Stimulated activated naive CD8-positive, alpha-beta T cell treated with anti-CD3 and anti-CD28 coated beads, Interleukin-15, amount 100 ng/mL, for 72 hours (primary cell): ENCODE results near the gene RALY.

Experiments
- ATAC-seq: fragments of 150-1000 bp; cut with Tn5 transposase; 2 replicates; pipeline ENCODE4 v1.10.0; 2021; ENCODE audit warnings: mild to moderate bottlenecking, moderate library complexity
- DNase-seq, 2 donors: peaks; one replicate each; pipeline ENCODE4 v3.0.0; 2021 to 2022
- H3K27ac Mint-ChIP-seq, 2 donors: one replicate each; pipeline ENCODE4 v1.8.0; 2022; ENCODE audit warnings: mild to moderate bottlenecking in 2 of 2, mixed read lengths in 2 of 2, moderate library complexity in 2 of 2
- H3K27me3 Mint-ChIP-seq: one replicate; pipeline ENCODE4 v1.8.0; 2022; ENCODE audit warnings: mixed read lengths
- H3K4me1 Mint-ChIP-seq: one replicate; pipeline ENCODE4 v1.8.0; 2022; ENCODE audit warnings: mild to moderate bottlenecking, mixed read lengths
- H3K4me3 Mint-ChIP-seq, 2 donors: one replicate each; pipeline ENCODE4 v1.8.0; 2022; ENCODE audit warnings: mild to moderate bottlenecking in 2 of 2, mixed read lengths in 2 of 2, moderate library complexity in 1 of 2
- H3K9me3 Mint-ChIP-seq, 2 donors: one replicate each; pipeline ENCODE4 v1.8.0; 2022; ENCODE audit warnings: mixed read lengths in 2 of 2

The RALY gene

DNA sequence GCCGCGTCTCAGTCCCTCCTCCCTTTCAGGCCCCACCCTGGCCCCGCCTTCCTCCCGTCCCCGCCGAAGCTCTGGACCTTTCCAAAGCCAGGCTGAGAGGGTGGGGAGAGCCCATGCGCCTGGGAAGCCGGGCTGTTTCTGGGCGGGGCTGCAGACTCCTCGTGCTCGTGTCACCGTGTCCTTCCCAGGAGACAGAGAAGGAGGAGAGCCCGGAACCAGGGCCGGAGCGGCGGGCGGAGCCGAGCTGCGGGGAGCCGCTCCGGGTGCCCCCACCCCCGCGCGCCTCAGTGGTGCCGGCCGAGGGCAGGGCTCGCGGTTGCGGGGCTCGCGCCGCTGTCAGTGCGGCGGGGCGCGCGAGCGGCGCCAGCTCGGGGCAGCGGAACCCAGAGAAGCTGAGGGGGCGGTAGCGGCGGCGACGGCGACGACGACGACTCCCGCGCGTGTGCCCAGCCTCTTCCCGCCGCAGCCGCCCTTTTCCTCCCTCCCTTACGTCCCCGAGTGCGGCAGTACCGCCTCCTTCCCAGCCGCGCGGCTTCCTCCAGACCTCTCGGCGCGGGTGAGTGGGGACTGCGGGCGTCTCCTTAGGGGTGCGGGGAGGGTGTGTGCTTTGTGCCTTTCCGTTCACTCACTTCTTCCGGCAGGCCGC is at the start of gene RALY:
Gene RALY, plus strand, starts transcription at position 336 of the 646 bp plus-strand sequence. CDS start 78,164 bp downstream, outside the sequence.
- Mint-ChIP-seq H3K4me3 (peak within 1 kb of the TSS; percentile 83 to 95), H3K27me3 (no peaks in the 10 kb centered on the region), H3K9me3 (no peaks in the 10 kb centered on the region), H3K4me1 (peaks cover 68% of the 10 kb centered on the region), H3K27ac (peak within 1 kb of the TSS; percentile 99 to 100)
- ATAC-seq = peak; percentile 80
- DNase-seq = peak; percentile 96 to 97

DNA sequence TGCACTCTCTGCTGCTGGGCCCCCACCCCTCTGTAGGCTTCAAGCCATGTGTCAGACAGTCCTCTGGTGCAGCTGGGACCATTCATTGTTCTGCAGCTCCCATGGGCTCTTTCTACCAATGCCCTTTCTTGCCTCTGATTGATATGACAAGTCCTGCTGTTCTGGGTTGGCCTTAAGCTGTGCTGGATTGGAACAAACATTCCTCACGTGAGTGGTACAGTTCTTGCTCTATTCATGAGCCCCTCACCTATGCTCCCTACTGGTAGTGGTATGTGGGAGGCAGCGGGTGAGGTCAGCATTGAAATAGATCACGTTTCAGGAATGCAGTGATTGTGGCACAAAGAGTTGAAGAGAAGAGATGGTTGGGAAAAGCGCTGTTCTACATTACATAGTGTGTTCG is 48.8 kb upstream of the RALY start:
- Mint-ChIP-seq H3K4me1 (no peaks in the 10 kb centered on the region), H3K4me3 (no peak overlapping the region)
- no peak for DNase-seq

DNA sequence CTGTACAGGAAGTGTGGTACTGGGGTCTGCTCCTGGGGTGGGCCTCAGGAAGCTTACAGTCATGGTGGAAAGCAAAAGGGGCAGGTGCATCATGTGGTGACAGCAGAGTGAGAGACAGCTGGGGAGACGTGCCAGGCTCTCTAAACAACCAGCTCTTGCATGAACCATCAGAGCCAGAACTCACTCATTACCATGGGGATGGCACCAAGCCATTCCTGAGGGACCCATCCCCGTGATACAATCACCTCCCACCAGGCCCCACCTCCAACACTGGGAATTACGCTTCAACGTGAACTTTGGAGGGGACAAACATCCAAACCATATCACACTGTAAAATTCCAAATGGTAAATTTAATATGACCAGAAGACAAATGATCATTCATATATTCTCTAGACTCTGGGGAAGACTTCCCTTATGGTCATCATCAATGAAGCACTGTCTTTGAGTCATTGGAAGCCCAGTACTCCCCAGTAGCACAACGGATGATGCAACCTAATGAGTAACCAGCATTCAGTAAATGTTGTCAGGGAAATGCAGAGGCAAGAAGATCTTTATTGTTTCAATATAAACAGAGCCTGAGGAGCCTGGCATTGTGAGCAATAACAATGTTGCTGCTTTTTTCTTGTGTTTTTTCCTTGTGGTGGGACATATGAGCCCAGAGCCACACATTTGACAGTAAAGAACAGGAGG is 48.2 kb upstream of the RALY start:
- no peak for DNase-seq
- no peak for ATAC-seq
- peaks cover 2% of the 10 kb centered on the region for H3K27me3 Mint-ChIP-seq
- H3K27ac Mint-ChIP-seq = no peak overlapping the region
- H3K4me3 Mint-ChIP-seq = no peak overlapping the region
- no peaks in the 10 kb centered on the region for H3K4me1 Mint-ChIP-seq
- H3K9me3 Mint-ChIP-seq = peaks cover 19 to 30% of the 10 kb centered on the region in 2 donors

More for the DNA sequence above, 48.8 kb upstream of the RALY start:
- no peak for ATAC-seq
- Mint-ChIP-seq H3K27ac (no peak overlapping the region), H3K27me3 (no peaks in the 10 kb centered on the region), H3K9me3 (peaks cover 19 to 27% of the 10 kb centered on the region in 2 donors)

DNA sequence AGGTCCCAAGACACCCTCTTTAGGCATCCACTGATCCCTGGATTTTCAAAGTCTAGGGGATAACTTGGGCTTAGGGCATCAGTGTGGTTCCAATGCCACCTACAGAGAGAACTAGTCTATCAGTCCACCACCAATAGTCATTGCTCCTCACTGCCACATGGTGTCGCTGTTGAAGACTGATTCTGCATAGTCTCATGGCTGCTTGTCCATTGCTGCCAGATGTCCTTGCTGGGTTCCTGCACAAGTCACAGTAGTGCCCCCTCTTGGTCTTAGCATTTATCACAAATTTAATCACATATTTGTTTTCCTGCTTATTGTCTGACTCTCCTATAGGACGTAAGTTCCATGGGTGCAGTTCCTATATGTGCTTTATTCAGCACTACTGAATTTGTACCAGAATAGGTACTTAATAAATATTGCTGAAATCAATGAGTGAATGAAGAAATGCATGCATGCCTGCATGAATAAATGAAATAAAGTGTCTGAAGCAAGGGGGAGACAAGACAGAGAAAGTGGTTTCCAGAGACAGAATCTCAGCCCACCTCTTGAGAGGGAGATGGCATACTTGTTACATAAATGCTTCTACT is 45.9 kb upstream of the RALY start:
- H3K9me3 Mint-ChIP-seq = peaks cover 19 to 40% of the 10 kb centered on the region in 2 donors
- H3K4me1 Mint-ChIP-seq = no peaks in the 10 kb centered on the region
- peaks cover 7% of the 10 kb centered on the region for H3K27me3 Mint-ChIP-seq
- DNase-seq (peak; percentile 44 to 68), ATAC-seq (peak; percentile 82)
- no peak overlapping the region for H3K4me3 Mint-ChIP-seq
- H3K27ac Mint-ChIP-seq = no peak overlapping the region

DNA sequence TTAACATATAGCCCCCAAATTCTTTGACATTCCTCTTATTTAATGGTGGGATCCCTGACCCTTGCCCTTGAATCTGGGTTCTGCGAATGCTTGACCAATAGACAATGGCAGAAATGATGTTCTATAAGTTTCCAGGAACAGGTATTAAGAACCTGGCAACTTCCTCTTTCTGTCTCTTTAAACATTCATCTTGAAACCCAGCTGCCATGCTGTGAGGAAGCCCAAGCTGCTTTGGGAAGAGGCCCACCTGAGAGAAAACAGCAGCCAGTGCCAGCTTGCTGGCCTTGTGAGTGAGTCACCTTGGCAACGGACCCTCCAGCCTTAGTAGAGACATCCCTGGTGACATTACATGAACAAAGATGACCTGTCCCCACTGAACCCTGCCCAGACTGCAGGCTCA is 45.2 kb upstream of the RALY start:
- Mint-ChIP-seq H3K9me3 (peaks cover 19 to 40% of the 10 kb centered on the region in 2 donors), H3K27me3 (peaks cover 14% of the 10 kb centered on the region), H3K4me3 (no peak overlapping the region), H3K4me1 (no peaks in the 10 kb centered on the region), H3K27ac (no peak overlapping the region)
- ATAC-seq (no peak), DNase-seq (no peak)

DNA sequence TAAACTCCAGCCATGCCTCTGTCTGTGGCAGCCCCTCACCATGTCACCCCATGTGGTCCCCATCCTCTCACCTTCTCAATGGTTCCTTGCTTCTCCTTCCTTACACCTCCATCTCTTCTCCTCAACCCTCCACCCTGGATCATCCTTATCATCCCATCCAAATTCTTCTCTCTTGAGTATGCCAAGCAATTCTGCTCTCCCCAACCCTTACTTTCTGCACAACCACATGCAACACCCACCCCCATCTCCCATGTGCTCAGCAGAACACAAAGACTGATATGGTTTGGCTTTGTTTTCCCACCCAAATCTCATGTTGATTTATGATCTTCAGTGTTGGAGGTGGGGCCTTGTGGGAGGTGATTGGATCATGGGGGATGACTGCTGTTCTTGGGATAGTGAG is 42.5 kb upstream of the RALY start:
- peaks cover 15% of the 10 kb centered on the region for H3K27me3 Mint-ChIP-seq
- H3K9me3 Mint-ChIP-seq = peaks cover 19 to 40% of the 10 kb centered on the region in 2 donors
- no peaks in the 10 kb centered on the region for H3K4me1 Mint-ChIP-seq
- no peak overlapping the region for H3K4me3 Mint-ChIP-seq
- ATAC-seq = no peak
- no peak overlapping the region for H3K27ac Mint-ChIP-seq
- DNase-seq = no peak

DNA sequence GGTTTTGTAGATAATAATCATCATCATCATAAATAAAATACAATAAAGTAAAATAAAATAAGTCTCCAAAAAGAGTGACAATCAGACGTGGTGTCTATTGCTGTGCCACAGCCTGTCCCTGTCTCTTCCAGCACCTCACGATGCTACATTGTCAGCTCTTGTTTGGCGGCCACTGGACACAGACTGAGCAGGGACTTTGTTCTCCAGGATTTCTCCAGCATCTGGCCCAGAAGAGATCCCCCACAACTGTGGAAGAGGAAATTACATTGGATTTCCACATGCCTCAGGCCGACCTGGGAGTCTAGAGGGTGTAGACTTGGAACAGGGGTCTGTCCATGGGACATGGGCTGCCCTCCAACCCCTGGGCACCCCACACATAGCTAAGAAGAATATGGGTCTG is 39.2 kb upstream of the RALY start:
- ATAC-seq (no peak), DNase-seq (no peak)
- no peak overlapping the region for H3K4me3 Mint-ChIP-seq
- H3K27ac Mint-ChIP-seq = no peak overlapping the region
- H3K4me1 Mint-ChIP-seq = no peaks in the 10 kb centered on the region
- H3K9me3 Mint-ChIP-seq = peaks cover under 1 to 17% of the 10 kb centered on the region in 2 donors
- peaks cover 15% of the 10 kb centered on the region for H3K27me3 Mint-ChIP-seq

DNA sequence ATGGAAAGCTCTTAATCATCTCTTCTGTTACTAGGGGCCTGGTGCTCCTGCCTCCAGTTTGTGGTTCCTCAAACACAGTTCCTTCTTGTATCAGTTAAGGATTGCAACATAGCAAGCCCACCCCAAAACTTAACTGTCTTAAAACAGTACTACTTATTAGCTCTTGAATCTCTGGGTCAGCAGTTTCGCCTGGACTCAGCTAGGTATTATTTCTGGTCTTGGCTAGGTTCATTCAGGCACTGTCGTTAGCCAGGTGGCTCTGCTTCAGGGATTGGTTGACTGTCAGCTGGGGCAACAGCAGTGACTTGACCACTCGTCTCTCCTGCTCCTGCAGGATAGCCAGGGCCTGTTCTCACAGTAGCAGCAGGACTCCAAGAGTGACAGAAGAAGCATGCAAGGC is 30.0 kb upstream of the RALY start:
- no peak overlapping the region for H3K4me3 Mint-ChIP-seq
- no peaks in the 10 kb centered on the region for H3K27me3 Mint-ChIP-seq
- H3K4me1 Mint-ChIP-seq = peaks cover 1% of the 10 kb centered on the region
- H3K9me3 Mint-ChIP-seq = peaks cover 0 to 4% of the 10 kb centered on the region in 2 donors
- ATAC-seq (no peak), DNase-seq (no peak)
- no peak overlapping the region for H3K27ac Mint-ChIP-seq

DNA sequence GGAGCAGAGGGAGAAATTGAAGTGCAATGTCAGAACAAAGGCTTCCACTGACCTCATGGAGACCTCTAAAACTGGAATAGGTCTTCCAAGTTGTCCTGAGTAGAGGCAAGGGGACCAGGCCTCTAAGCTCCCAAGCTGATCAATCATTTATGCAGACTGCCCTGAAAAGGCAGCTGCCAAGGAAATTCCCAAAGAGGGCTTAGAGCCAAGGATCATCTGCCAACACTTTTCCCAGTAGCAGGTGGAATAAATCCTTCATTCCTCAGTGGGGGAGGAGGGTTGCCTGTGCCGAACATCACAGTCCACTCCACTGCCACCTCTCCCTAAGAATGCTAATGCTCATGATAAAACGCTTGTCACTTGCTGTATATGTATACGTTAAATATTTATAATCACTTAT is 29.3 kb upstream of the RALY start:
- no peaks in the 10 kb centered on the region for H3K27me3 Mint-ChIP-seq
- peaks cover 0 to 4% of the 10 kb centered on the region in 2 donors for H3K9me3 Mint-ChIP-seq
- ATAC-seq (no peak), DNase-seq (no peak)
- peaks cover 7% of the 10 kb centered on the region for H3K4me1 Mint-ChIP-seq
- no peak overlapping the region for H3K4me3 Mint-ChIP-seq
- no peak overlapping the region for H3K27ac Mint-ChIP-seq

DNA sequence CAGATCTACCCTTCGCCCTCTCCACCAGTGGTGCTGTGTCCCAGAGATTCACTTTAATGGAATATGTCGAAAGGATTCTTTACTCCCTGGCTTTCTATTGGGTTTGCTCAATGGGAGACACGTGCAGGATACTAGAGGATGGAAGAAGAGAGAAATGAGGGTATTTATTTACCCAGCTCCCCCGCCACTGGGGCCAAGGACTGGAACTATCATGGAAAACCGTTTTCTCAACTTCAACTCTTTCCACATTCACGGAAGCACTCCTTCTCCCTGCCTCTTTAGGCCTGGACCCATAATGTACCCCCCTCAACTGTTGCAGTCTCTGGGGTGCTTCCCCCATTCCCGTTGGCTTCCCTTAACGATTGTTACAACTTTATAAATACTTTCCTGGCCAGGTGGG is 26.6 kb upstream of the RALY start:
- no peak overlapping the region for H3K4me3 Mint-ChIP-seq

DNA sequence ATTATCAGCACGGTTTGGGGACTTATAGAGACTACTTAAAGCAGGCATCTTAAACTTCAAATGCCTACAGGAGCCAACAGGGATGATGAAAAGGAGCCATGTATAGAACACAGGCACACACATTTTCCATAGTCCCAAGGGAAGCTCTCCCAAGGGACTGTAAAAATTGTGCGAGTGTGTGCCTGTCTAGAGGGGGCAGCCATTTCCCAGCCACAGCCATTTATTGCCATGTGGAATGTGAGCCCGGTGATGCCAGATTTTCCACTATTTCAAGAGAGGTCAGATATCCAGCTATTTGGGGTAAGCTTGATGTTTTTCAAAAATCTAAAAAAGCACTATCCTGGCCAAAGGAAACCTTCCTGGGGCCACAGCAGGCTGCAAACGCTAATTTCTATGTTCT is 24.1 kb upstream of the RALY start:
- Mint-ChIP-seq H3K27me3 (no peaks in the 10 kb centered on the region), H3K9me3 (peaks cover 0 to 4% of the 10 kb centered on the region in 2 donors), H3K4me1 (peaks cover 13% of the 10 kb centered on the region), H3K4me3 (no peak overlapping the region), H3K27ac (no peak overlapping the region)
- ATAC-seq (no peak), DNase-seq (no peak)

More for the DNA sequence above, 26.6 kb upstream of the RALY start:
- no peaks in the 10 kb centered on the region for H3K27me3 Mint-ChIP-seq
- H3K9me3 Mint-ChIP-seq = peaks cover 0 to 4% of the 10 kb centered on the region in 2 donors
- DNase-seq (no peak), ATAC-seq (no peak)
- H3K27ac Mint-ChIP-seq = no peak overlapping the region
- peaks cover 13% of the 10 kb centered on the region for H3K4me1 Mint-ChIP-seq

DNA sequence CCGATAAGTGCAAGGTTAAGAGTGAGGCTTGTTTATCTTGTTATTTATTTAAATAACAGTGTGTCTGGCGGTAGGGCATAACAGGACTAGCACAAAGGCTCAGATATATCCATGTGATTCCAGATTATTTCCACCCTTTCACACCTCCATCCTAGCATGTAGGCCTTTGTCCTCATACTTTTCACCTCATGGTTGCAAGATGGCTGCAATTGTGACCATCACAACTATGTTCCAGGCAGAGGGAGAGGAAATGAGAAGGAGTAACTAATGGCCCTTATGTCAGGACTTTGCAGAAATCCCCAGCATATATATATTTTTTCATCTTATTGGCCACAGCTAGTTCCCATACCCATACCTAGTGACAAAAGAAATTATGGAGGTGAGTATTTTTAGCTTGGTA is 23.5 kb upstream of the RALY start:
- no peak overlapping the region for H3K4me3 Mint-ChIP-seq
- ATAC-seq (no peak), DNase-seq (no peak)
- H3K9me3 Mint-ChIP-seq = peaks cover 0 to 4% of the 10 kb centered on the region in 2 donors
- H3K27me3 Mint-ChIP-seq = no peaks in the 10 kb centered on the region
- H3K4me1 Mint-ChIP-seq = peaks cover 13% of the 10 kb centered on the region
- H3K27ac Mint-ChIP-seq = no peak overlapping the region

DNA sequence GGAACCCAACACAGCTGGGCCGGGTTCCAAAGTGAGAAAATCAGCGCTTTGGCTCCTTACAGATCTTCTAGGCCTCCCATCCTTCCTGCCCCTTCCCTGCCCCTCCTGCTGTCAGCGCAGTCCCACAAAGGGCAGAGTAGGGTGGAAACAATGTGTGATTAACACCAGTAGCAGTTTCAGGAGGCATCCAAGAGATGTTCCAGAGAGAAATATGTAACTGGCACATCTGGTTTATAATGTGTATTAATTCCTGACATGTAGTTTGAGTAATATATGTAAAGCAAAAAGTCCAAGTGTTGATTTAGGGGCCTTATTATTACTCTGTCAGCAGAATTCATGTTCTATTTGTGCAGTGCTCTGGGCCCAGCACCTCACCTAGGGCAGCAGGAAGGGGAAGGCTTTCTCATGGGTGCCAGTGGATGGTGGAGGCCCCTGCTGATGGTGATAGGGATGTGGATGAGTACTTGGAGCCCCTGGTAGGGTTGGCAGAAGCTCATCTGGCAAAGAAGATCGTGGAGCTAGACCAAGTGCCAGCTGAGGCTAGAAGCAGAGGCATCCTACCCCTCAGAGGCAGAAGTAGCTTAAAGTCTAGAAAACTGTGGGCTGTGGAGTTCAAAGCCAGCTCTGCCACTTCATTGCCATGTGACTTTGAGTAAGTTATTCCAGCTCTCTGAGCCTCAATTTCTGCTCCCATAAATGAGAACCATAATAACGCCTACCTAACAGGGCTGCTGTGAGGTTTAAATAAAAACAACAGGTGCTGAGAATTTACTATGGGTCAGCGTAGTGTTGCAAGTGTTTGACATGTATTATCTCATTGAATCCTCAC is 22.4 kb upstream of the RALY start:
- Mint-ChIP-seq H3K4me3 (no peak overlapping the region), H3K27ac (no peak overlapping the region), H3K9me3 (no peaks in the 10 kb centered on the region), H3K4me1 (peaks cover 13% of the 10 kb centered on the region), H3K27me3 (no peaks in the 10 kb centered on the region)
- ATAC-seq (no peak), DNase-seq (no peak)

DNA sequence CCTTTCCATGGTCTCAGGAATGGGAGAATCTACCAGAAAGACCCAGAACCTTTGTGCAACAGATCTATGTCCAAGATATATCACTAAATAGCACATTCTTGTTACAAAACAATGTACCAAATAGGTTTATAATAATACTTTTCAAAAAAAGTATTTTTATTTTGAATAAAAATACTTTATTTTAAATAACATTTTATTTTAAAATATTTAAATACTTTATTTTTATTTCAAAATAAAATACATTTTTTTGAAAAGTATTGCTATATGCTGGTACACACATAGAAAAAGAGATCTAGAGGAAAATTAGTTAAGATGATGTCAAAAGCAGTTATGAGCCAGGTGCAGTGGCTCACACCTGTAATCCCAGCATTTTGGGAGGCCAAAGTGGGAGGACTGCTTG is 16.8 kb upstream of the RALY start:
- H3K9me3 Mint-ChIP-seq = no peaks in the 10 kb centered on the region
- H3K27ac Mint-ChIP-seq = no peak overlapping the region
- no peak overlapping the region for H3K4me3 Mint-ChIP-seq

DNA sequence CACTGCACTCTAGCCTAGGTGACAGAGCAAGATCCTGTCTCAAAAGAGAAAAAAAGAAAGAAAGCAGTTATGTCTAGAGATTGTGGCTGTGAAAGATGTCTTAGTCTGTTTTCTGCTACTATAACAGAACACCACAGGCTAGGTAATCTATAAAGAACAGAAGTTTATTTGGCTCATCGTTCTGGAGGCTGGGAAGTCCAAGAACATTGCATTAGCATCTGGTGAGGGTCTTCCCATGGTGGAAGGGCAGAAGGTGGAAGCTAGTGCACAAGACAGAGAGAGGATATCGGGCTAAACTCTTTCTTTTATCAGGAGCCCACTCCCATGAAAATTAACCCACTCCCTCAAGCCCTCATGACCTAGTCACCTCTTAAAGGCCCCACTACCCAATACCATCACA is 16.2 kb upstream of the RALY start:
- DNase-seq = no peak
- ATAC-seq = no peak
- Mint-ChIP-seq H3K4me3 (no peak overlapping the region), H3K27me3 (no peaks in the 10 kb centered on the region), H3K9me3 (no peaks in the 10 kb centered on the region), H3K4me1 (no peaks in the 10 kb centered on the region), H3K27ac (no peak overlapping the region)

More for the DNA sequence above, 16.8 kb upstream of the RALY start:
- no peaks in the 10 kb centered on the region for H3K27me3 Mint-ChIP-seq
- DNase-seq (no peak), ATAC-seq (no peak)
- H3K4me1 Mint-ChIP-seq = no peaks in the 10 kb centered on the region
